Natural killer cell treated with Interleukin-12 subunit alpha and Interleukin-12 subunit beta and Interleukin-15 and Interleukin-18, amount 100 ng/mL, for 72 hours (primary cell): ENCODE data around the gene DDI2. TPM values are rescaled to one million over a fixed set of nuclear protein-coding genes. Genes with fewer than 3 reads are reported as not detected.
A peak's percentile ranks its signal among the peaks of the same experiment; 100 is the strongest.

Source experiments
- ATAC-seq, 2 donors: fragments of 150-1000 bp; cut with Tn5 transposase in 1 of 2; sonication (Bioruptor Pico), chemical (Tn5 transposase) in 1 of 2; 2 replicates each; pipeline ENCODE4 v1.10.0; 2021
- DNase-seq: peaks from one replicate; pipeline ENCODE4 v3.0.0; 2022; ENCODE audit warnings: low spot score
- H3K27ac Mint-ChIP-seq, 2 donors: 1 replicate in 1 of 2; 2 replicates in 1 of 2; pipeline ENCODE4 v1.8.0; 2022; ENCODE audit warnings: mixed read lengths in 2 of 2, mild to moderate bottlenecking in 1 of 2, moderate library complexity in 1 of 2
- H3K27me3 Mint-ChIP-seq, 2 donors: 1 replicate in 1 of 2; 2 replicates in 1 of 2; pipeline ENCODE4 v1.8.0; 2022; ENCODE audit warnings: mixed read lengths in 2 of 2
- H3K36me3 Mint-ChIP-seq: one replicate; pipeline ENCODE4 v1.8.0; 2022; ENCODE audit warnings: mixed read lengths
- H3K4me1 Mint-ChIP-seq, 2 donors: 1 replicate in 1 of 2; 2 replicates in 1 of 2; pipeline ENCODE4 v1.8.0; 2022; ENCODE audit warnings: low read depth in 2 of 2, mixed read lengths in 2 of 2, mild to moderate bottlenecking in 1 of 2
- H3K4me3 Mint-ChIP-seq: one replicate; pipeline ENCODE4 v1.8.0; 2022; ENCODE audit warnings: mixed read lengths
- H3K9me3 Mint-ChIP-seq: 2 replicates; pipeline ENCODE4 v1.8.0; 2022; ENCODE audit warnings: mixed read lengths
- total RNA-seq, 2 donors: library from RNA; stranded (reverse); gene quantifications; one replicate each; pipeline ENCODE4 v1.2.3, GENCODE V29; 2022

The DDI2 gene
- total RNA-seq, 2 donors from 2014 or later = 35.0 to 55.4 TPM

- Mint-ChIP-seq H3K4me1 (peaks cover 27 to 47% of the 10 kb centered on the region in 2 donors), H3K36me3 (no peaks in the 10 kb centered on the region), H3K27me3 (no peaks in the 10 kb centered on the region), H3K4me3 (peak overlapping the region; percentile 86), H3K27ac (peak overlapping the region; percentile 80 to 95), H3K9me3 (no peaks in the 10 kb centered on the region)
- ATAC-seq = no peak
- DNase-seq = no peak
These were observed 1.6 kb downstream of the DDI2 start for GRCh38 chr1:15618655-15619525.

DNA sequence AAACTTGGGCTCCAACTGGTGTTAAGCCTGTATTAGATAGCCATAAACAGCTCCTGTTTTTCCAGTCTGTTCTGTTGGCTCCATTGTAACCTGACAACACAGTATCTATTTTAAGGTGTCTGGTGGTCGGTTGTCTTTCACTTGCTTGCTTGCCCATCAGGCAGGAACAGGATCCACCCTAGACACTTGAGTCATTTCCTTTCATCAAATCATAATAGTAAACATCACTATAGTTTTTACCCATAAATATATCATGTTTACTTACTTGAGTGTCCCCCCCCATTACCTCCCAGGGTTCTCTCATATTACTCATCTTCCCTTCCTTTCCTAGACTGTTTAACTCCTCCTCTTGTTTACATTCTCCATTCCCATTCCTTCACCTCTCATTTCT, 2.9 kb downstream of the DDI2 start:
- DNase-seq (no peak), ATAC-seq (no peak)
- Mint-ChIP-seq H3K27ac (peak overlapping the region; percentile 80 to 85), H3K4me3 (peak overlapping the region; percentile 28), H3K36me3 (no peaks in the 10 kb centered on the region), H3K27me3 (no peaks in the 10 kb centered on the region), H3K4me1 (peaks cover 31 to 52% of the 10 kb centered on the region in 2 donors), H3K9me3 (no peaks in the 10 kb centered on the region)

- no peaks in the 10 kb centered on the region for H3K27me3 Mint-ChIP-seq
- no peak for DNase-seq
- no peak for ATAC-seq
- no peaks in the 10 kb centered on the region for H3K9me3 Mint-ChIP-seq
- no peak overlapping the region for H3K4me3 Mint-ChIP-seq
- H3K27ac Mint-ChIP-seq = peak overlapping the region; percentile 80 to 85
- H3K4me1 Mint-ChIP-seq = peaks cover 31 to 54% of the 10 kb centered on the region in 2 donors
- H3K36me3 Mint-ChIP-seq = no peaks in the 10 kb centered on the region
These were observed 3.8 kb downstream of the DDI2 start for GRCh38 chr1:15620902-15621682.

DNA sequence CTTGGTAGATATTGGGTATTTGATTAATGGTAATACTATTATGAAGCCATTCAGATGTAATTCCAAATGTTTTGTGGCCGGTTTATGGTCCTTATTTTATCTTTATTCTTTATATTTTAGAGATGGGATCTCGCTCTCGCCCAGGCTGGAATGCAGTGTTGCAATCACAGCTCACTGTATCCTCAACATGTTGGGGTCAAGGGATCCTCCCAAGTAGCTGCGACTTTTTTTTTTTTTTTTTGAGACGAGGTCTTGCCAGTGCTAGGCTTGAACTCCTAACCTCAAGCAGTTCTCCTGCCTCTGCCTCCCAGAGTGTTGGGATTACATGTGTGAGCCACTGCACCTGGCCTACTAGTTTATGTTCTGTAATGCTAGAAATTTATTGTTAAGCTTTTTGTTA, 4.7 kb downstream of the DDI2 start:
- peak overlapping the region in 1 of 2 donors; percentile 70 for H3K27ac Mint-ChIP-seq
- no peaks in the 10 kb centered on the region for H3K27me3 Mint-ChIP-seq
- H3K36me3 Mint-ChIP-seq = no peaks in the 10 kb centered on the region
- ATAC-seq = no peak
- DNase-seq = no peak
- H3K4me3 Mint-ChIP-seq = no peak overlapping the region
- peaks cover 24 to 50% of the 10 kb centered on the region in 2 donors for H3K4me1 Mint-ChIP-seq
- no peaks in the 10 kb centered on the region for H3K9me3 Mint-ChIP-seq

DNA sequence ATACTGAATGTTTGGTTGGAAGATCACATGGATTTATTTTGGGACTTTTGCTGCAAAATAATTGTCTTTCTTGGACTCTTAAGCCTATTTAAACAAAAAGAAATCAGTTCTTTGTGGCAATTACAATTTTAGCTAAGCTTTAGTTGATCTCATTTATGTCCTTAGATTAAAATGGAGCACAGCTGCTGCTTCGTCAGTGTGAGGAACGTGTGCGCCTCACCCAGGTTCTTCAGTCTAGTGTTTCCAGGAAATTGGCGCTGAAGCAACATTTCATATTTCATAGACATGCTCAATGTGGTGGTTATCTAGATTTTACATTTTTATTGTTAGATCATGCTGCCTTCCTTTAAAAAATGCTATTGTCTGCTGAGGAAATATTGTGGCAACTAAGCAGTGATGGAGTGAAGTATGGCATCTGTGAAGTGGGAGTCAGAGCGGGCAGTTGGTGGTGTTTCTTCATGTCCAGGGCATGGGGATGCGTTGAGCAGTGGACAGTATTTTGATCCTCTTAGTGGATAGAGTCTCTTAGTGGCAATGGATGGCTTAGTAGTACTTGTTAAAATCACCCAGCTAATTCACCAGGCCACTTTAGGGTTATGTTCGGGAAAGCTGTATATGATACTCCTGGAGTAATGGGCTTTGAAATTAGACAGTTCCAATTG, 5.6 kb downstream of the DDI2 start:
- ATAC-seq = no peak
- peak overlapping the region in 1 of 2 donors; percentile 70 for H3K27ac Mint-ChIP-seq
- no peak overlapping the region for H3K4me3 Mint-ChIP-seq
- no peaks in the 10 kb centered on the region for H3K9me3 Mint-ChIP-seq
- H3K36me3 Mint-ChIP-seq = no peaks in the 10 kb centered on the region
- no peaks in the 10 kb centered on the region for H3K27me3 Mint-ChIP-seq
- no peak for DNase-seq
- H3K4me1 Mint-ChIP-seq = peaks cover 30 to 55% of the 10 kb centered on the region in 2 donors

DNA sequence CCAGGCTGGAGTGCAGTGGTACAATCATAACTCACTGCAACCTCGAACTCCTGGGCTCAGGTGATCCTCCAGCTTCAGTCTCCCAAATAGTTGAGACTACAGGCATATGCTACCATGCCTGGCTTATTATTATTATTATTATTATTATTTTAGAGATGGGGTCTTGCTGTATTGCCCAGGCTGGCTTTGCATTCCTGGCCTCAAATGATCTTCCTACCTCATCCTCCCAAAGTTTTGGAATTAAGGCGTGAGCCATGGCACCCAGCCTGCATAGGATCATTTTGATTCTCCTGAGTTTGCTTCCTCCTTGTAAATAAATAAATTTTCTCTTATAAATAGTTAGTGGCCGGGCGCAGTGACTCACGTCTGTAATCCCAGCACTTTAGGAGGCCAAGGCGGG, 6.2 kb downstream of the DDI2 start:
- Mint-ChIP-seq H3K4me1 (peaks cover 30 to 53% of the 10 kb centered on the region in 2 donors), H3K9me3 (no peaks in the 10 kb centered on the region), H3K27ac (no peak overlapping the region), H3K4me3 (no peak overlapping the region), H3K36me3 (no peaks in the 10 kb centered on the region), H3K27me3 (no peaks in the 10 kb centered on the region)
- ATAC-seq (no peak), DNase-seq (no peak)

- DNase-seq (no peak), ATAC-seq (no peak)
- Mint-ChIP-seq H3K4me1 (peaks cover 25 to 46% of the 10 kb centered on the region in 2 donors), H3K4me3 (no peak overlapping the region), H3K27ac (no peak overlapping the region), H3K27me3 (no peaks in the 10 kb centered on the region), H3K36me3 (no peaks in the 10 kb centered on the region), H3K9me3 (no peaks in the 10 kb centered on the region)
These were observed 7.0 kb downstream of the DDI2 start for GRCh38 chr1:15624133-15624714.

DNA sequence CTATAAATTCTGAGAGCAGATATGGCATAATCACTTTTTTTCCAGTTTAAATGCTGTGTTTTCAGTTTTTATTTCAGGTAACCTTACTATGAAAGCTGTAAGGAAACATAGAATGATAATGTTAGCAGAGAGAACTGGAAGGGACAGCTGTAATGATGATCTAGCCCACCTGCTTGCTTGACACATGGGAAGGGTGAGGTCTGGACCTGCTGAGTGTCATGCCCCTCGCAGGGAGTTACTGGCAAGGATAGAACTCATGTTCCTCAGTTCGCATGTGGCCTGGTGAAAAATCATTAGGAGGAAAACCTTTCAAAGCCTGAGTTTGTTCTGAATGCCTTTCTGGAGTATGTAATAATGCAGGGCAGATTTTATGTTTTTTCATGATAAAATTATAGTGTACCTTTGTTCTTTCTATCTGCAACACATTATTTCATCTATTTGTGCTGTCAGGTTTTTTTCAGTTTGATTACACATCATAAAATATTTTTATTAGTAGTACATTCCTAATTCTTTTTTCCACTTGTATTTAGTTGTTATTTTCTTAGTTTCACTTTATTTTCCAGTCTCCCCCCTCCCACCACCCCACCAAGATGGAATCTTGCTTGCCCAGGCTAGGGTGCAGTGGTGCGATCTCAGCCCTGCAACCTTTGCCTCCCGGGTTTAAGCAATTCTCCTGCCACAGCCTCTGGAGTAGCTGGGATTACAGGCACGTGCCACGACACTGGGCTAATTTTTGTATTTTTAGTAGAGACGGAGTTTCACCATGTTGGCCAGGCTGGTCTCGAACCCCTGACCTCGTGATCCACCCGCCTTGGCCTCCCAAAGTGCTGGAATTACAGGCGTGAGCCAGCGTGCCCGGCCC, 8.0 kb downstream of the DDI2 start:
- peaks cover 22 to 41% of the 10 kb centered on the region in 2 donors for H3K4me1 Mint-ChIP-seq
- peaks cover 4% of the 10 kb centered on the region for H3K36me3 Mint-ChIP-seq
- no peaks in the 10 kb centered on the region for H3K27me3 Mint-ChIP-seq

GRCh38 chr1:15626269-15626950, 9.2 kb downstream of the DDI2 start:
- Mint-ChIP-seq H3K27me3 (no peaks in the 10 kb centered on the region), H3K4me3 (no peak overlapping the region), H3K36me3 (peaks cover 6% of the 10 kb centered on the region), H3K9me3 (no peaks in the 10 kb centered on the region), H3K27ac (peak overlapping the region in 1 of 2 donors; percentile 51), H3K4me1 (peaks cover 20 to 34% of the 10 kb centered on the region in 2 donors)
- DNase-seq = no peak
- ATAC-seq = no peak

More for the DNA sequence above, 8.0 kb downstream of the DDI2 start:
- DNase-seq (no peak), ATAC-seq (no peak)
- Mint-ChIP-seq H3K27ac (no peak overlapping the region), H3K4me3 (no peak overlapping the region), H3K9me3 (no peaks in the 10 kb centered on the region)

DNA sequence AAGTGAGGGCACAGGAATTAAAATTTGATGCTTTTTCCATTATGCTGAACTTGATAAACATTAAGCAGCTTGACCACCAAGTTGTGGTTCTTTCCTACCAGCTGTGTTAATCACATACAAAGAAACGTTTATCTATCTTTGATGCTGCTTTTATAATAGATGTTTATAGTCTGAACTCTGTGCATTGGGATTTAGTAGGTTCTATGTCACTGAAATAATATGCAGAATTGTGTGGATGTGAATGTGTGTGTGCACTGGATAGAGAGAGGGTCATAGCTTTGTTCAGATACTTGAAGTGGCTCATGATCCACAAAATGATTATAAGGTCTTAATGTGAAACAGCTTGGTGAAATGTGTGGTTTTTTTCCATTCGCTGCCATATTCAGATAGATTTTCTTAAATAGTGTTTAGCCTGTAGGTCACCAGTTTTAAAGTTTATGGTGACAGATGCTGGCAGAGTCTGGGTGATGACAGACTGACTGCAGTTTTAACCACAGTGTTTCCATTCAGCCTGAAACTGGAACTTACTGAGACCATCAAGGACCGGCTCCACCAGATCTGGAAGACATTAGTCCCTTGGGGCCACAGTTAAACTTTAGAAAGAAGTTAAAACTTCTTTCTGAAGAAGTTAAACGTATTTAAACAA, 10.2 kb downstream of the DDI2 start:
- Mint-ChIP-seq H3K9me3 (no peaks in the 10 kb centered on the region), H3K4me1 (peaks cover 18 to 29% of the 10 kb centered on the region in 2 donors), H3K27me3 (no peaks in the 10 kb centered on the region), H3K36me3 (peaks cover 6% of the 10 kb centered on the region), H3K27ac (peak overlapping the region in 1 of 2 donors; percentile 51), H3K4me3 (no peak overlapping the region)
- ATAC-seq (peak; percentile 68 to 69), DNase-seq (no peak)

- Mint-ChIP-seq H3K4me3 (no peak overlapping the region), H3K9me3 (no peaks in the 10 kb centered on the region), H3K4me1 (peaks cover 13 to 23% of the 10 kb centered on the region in 2 donors), H3K36me3 (peaks cover 6% of the 10 kb centered on the region), H3K27me3 (no peaks in the 10 kb centered on the region), H3K27ac (peak overlapping the region in 1 of 2 donors; percentile 51)
- DNase-seq (no peak), ATAC-seq (no peak)
These were observed 10.7 kb downstream of the DDI2 start for GRCh38 chr1:15628003-15628402.
